ENCODE results near the gene IGSF3. TPM values are rescaled to one million over a fixed set of nuclear protein-coding genes. Genes with fewer than 3 reads are reported as not detected.

Gene IGSF3
- total and polyA plus RNA-seq, 10 of the 15 experiments (the other 5 are each of a cell fraction or from before 2014, with no cell fraction given) = 1.4 to 18.0 (median 9.6) TPM

- 0 out of 2 replicates have a peak, but pooled peaks have one; percentile 17 for TF ChIP-seq MTA3 (IDR thresholded peaks at IDR 0.05; ENCODE audit: borderline replicate concordance, low read length)
- TF ChIP-seq LARP7 (IDR thresholded peaks at IDR 0.05) = 0 out of 2 replicates have a peak, but pooled peaks have one; percentile 5
- peak; percentile 89 for TF ChIP-seq POLR2AphosphoS2 (IDR thresholded peaks at IDR 0.05; ENCODE audit: low read depth, low read length)
- no peak; the same call in 1 of the 2 replicates for TF ChIP-seq CBFB (IDR thresholded peaks at IDR 0.05; ENCODE audit: low read depth)
- TF ChIP-seq BCL3 (IDR thresholded peaks at IDR 0.05; ENCODE audit: borderline replicate concordance, insufficient read depth, low read depth, low read length, poor library complexity, severe bottlenecking) = peak; percentile 11
- TF ChIP-seq CHD2 (IDR thresholded peaks at IDR 0.05; ENCODE audit: borderline replicate concordance, low read depth, low read length) = 0 out of 2 replicates have a peak, but pooled peaks have one; percentile 10
- TF ChIP-seq, protein P1, sequence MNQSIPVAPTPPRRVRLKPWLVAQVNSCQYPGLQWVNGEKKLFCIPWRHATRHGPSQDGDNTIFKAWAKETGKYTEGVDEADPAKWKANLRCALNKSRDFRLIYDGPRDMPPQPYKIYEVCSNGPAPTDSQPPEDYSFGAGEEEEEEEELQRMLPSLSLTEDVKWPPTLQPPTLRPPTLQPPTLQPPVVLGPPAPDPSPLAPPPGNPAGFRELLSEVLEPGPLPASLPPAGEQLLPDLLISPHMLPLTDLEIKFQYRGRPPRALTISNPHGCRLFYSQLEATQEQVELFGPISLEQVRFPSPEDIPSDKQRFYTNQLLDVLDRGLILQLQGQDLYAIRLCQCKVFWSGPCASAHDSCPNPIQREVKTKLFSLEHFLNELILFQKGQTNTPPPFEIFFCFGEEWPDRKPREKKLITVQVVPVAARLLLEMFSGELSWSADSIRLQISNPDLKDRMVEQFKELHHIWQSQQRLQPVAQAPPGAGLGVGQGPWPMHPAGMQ (IDR thresholded peaks at IDR 0.05; ENCODE audit: borderline replicate concordance) = no peak
- TF ChIP-seq RELA (IDR thresholded peaks at IDR 0.05; ENCODE audit: borderline replicate concordance, partially characterized antibody) = no peak
- peak; percentile 48; the same call in 1 of the 2 replicates for TF ChIP-seq POLR2A (IDR thresholded peaks at IDR 0.05; ENCODE audit: low read depth, low read length)
- TF ChIP-seq HDAC6 (IDR thresholded peaks at IDR 0.05; ENCODE audit: unreplicated experiment) = peak; percentile 23
Measured at GRCh38 chr1:116568662-116569380, 98.7 kb downstream of the IGSF3 start (continued).
